Liver (tissue), 9 donors: ENCODE data around the gene CATSPER3. TPM values are rescaled to one million over a fixed set of nuclear protein-coding genes. Genes with fewer than 3 reads are reported as not detected.

ENCODE experiments used
- DNase-seq: peaks from one replicate; pipeline ENCODE4 v3.0.0-alpha.2; 2017; ENCODE audit warnings: low spot score
- H3K27ac ChIP-seq, 2 donors: one replicate each; pipeline ENCODE4 v1.7.0; 2013; ENCODE audit warnings: inconsistent platforms in 2 of 2, low read length in 2 of 2, control low read depth in 1 of 2, low read depth in 1 of 2, mild to moderate bottlenecking in 1 of 2
- H3K27me3 ChIP-seq, 4 donors: one replicate each; pipeline versions ENCODE4 v1.6.1 to v1.7.0; 2013; ENCODE audit warnings: low read length in 3 of 4, inconsistent platforms in 1 of 4, mild to moderate bottlenecking in 1 of 4, moderate library complexity in 1 of 4; ENCODE audit not compliant: control insufficient read depth in 4 of 4, insufficient read depth in 4 of 4
- H3K36me3 ChIP-seq, 4 donors: one replicate each; pipeline versions ENCODE4 v1.6.1 to v1.7.0; 2013; ENCODE audit warnings: low read length in 3 of 4, mild to moderate bottlenecking in 3 of 4, low read depth in 1 of 4, moderate library complexity in 1 of 4; ENCODE audit not compliant: control insufficient read depth in 4 of 4, insufficient read depth in 3 of 4
- H3K4me1 ChIP-seq, 4 donors: one replicate each; pipeline versions ENCODE4 v1.6.1 to v1.7.0; 2013; ENCODE audit warnings: low read length in 3 of 4, mild to moderate bottlenecking in 3 of 4, moderate library complexity in 1 of 4; ENCODE audit not compliant: control insufficient read depth in 4 of 4, insufficient read depth in 4 of 4
- H3K4me3 ChIP-seq, 3 donors: one replicate each; pipeline versions ENCODE4 v1.6.1 to v1.7.0; 2013; ENCODE audit warnings: low read length in 3 of 3, control low read depth in 1 of 3, low read depth in 1 of 3, mild to moderate bottlenecking in 1 of 3
- H3K9ac ChIP-seq, 2 donors: one replicate each; pipeline ENCODE4 v1.7.0; 2013; ENCODE audit warnings: low read length in 2 of 2, mild to moderate bottlenecking in 2 of 2, moderate library complexity in 2 of 2, control low read depth in 1 of 2, low read depth in 1 of 2
- H3K9me3 ChIP-seq, 4 donors: one replicate each; pipeline versions ENCODE4 v1.6.1 to v1.7.0; 2013; ENCODE audit warnings: low read length in 3 of 4; ENCODE audit not compliant: control insufficient read depth in 4 of 4
- EGR1 ChIP-seq, 2 donors: IDR thresholded peaks; 2 replicates each; pipeline ENCODE4 v1.6.1; 2016 to 2018; ENCODE audit warnings: antibody characterized with exemption in 2 of 2, low read depth in 2 of 2
- FOXA1 ChIP-seq: IDR thresholded peaks from 2 replicates; pipeline ENCODE4 v1.6.1; 2016; ENCODE audit warnings: antibody characterized with exemption
- FOXA2 ChIP-seq: IDR thresholded peaks from 2 replicates; pipeline ENCODE4 v1.6.1; 2016; ENCODE audit warnings: antibody characterized with exemption
- GABPA ChIP-seq, 2 donors: IDR thresholded peaks in 1 of 2; conservative IDR thresholded peaks in 1 of 2; 2 replicates each; pipeline ENCODE4 v1.6.1; 2016; ENCODE audit warnings: antibody characterized with exemption in 2 of 2, mild to moderate bottlenecking in 1 of 2, moderate library complexity in 1 of 2
- HNF4A ChIP-seq, 2 donors: conservative IDR thresholded peaks; 2 replicates each; pipeline ENCODE4 v1.6.1; 2016; ENCODE audit warnings: antibody characterized with exemption in 2 of 2, mild to moderate bottlenecking in 2 of 2
- HNF4G ChIP-seq: IDR thresholded peaks from 2 replicates; pipeline ENCODE4 v1.6.1; 2016; ENCODE audit warnings: antibody characterized with exemption
- JUND ChIP-seq, 2 donors: IDR thresholded peaks; 2 replicates each; pipeline ENCODE4 v1.6.1; 2016; ENCODE audit warnings: antibody characterized with exemption in 2 of 2
- NR2F2 ChIP-seq: IDR thresholded peaks from 2 replicates; pipeline ENCODE4 v1.6.1; 2016; ENCODE audit warnings: antibody characterized with exemption
- RAD21 ChIP-seq, 2 donors: IDR thresholded peaks; 2 replicates each; pipeline ENCODE4 v1.6.1; 2016; ENCODE audit warnings: antibody characterized with exemption in 2 of 2, mild to moderate bottlenecking in 2 of 2
- RXRA ChIP-seq, 2 donors: IDR thresholded peaks; 2 replicates each; pipeline ENCODE4 v1.6.1; 2017 to 2018; ENCODE audit warnings: antibody characterized with exemption in 2 of 2, mild to moderate bottlenecking in 1 of 2
- SP1 ChIP-seq: IDR thresholded peaks from 2 replicates; pipeline ENCODE4 v1.6.1; 2018; ENCODE audit warnings: antibody characterized with exemption, mild to moderate bottlenecking
- TAF1 ChIP-seq: conservative IDR thresholded peaks from 2 replicates; pipeline ENCODE4 v1.6.1; 2016; ENCODE audit warnings: antibody characterized with exemption, mild to moderate bottlenecking
- YY1 ChIP-seq: IDR thresholded peaks from 2 replicates; pipeline ENCODE4 v1.6.1; 2016; ENCODE audit warnings: antibody characterized with exemption, mild to moderate bottlenecking
- WGBS: extraction: QIAGEN DNeasy Blood & Tissue Kit; methylation state at CpG from one replicate; pipeline ENCODE4 v1.1.7; 2013; 5-methylcytosine and 5-hydroxymethylcytosine counted together
- polyA plus RNA-seq, 2 donors: library from polyadenylated mRNA; stranded (reverse) in 1 of 2; unstranded in 1 of 2; fragments of 200-250 nt in 1 of 2; fragments of >200 nt in 1 of 2; fragmentation: Nextera tagmentation in 1 of 2; extraction: Ambion mirVana in 1 of 2; gene quantifications; one replicate each; pipeline versions ENCODE4 v1.2.1 to v1.2.3, GENCODE V29; 2013 to 2015
- total RNA-seq, 2 donors: library from RNA; depleted of rRNA; stranded (reverse); fragments of >200 nt; gene quantifications; one replicate each; pipeline ENCODE4 v1.2.3, GENCODE V29; 2014
- TF ChIP-seq, protein P1 (sequence below): IDR thresholded peaks from 2 replicates; pipeline ENCODE4 v1.6.1; 2016; ENCODE audit warnings: antibody characterized with exemption
- TF ChIP-seq, protein P2 (sequence below): IDR thresholded peaks from 2 replicates; pipeline ENCODE4 v1.6.1; 2016; ENCODE audit warnings: antibody characterized with exemption, mild to moderate bottlenecking
- TF ChIP-seq, protein P3 (sequence below): IDR thresholded peaks from 2 replicates; pipeline ENCODE4 v1.6.1; 2016; ENCODE audit warnings: antibody characterized with exemption
- TF ChIP-seq, protein P4 (sequence below): fragments of 150-350 bp; IDR thresholded peaks from 2 replicates; pipeline ENCODE4 v1.5.1; 2017; ENCODE audit warnings: improper control_type of control experiment, low read depth, low read length; ENCODE audit not compliant: missing input control
- donor health status: healthy.
- donor health status: healthy.
- donor health status: healthy.
- donor health status: healthy.
- donor health status: healthy.

CATSPER3 gene
- total and polyA plus RNA-seq, 4 donors, result 0.28 to 0.37 (median 0.34) TPM

DNA sequence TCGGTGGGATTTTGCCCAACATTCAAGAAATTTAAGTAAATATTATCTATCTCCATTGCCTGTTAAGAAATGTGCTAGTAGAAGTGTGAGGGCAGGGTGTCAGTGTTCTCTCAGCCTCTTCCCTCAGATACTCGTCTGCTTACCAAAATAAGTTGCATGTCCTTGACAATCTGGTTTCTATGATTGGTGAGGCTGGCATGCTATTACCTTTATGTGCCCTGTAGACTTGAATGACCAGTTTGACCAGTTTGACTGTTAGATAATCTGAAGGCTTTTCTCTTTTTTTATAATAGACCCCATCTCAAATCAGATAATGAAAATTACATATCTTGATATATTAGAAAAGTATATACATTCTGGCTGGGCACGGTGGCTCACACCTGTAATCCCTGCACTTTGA lies 348 bp downstream of the CATSPER3 start:
- Histone ChIP-seq H3K36me3 (peaks cover 0 to 3% (median 2%) of the 10 kb centered on the region in 4 donors), H3K4me1 (no peaks in the 10 kb centered on the region), H3K27ac (no peak overlapping the region), H3K27me3 (no peaks in the 10 kb centered on the region), H3K4me3 (no peak overlapping the region), H3K9ac (no peak overlapping the region), H3K9me3 (no peaks in the 10 kb centered on the region)
- TF ChIP-seq HNF4G (no peak), NR2F2 (no peak), YY1 (no peak), HNF4A (conservative IDR thresholded peaks at IDR 0.05) (no peak), GABPA (IDR thresholded peaks at IDR 0.05 in 1 of 2, conservative IDR thresholded peaks at IDR 0.05 in 1 of 2) (no peak), FOXA1 (no peak), RXRA (IDR thresholded peaks at IDR 0.05) (no peak), RAD21 (IDR thresholded peaks at IDR 0.05) (no peak), JUND (IDR thresholded peaks at IDR 0.05) (no peak), EGR1 (IDR thresholded peaks at IDR 0.05; ENCODE audit: low read depth in 2 of 2) (no peak), SP1 (no peak), TAF1 (no peak)
- TF ChIP-seq, protein P1, sequence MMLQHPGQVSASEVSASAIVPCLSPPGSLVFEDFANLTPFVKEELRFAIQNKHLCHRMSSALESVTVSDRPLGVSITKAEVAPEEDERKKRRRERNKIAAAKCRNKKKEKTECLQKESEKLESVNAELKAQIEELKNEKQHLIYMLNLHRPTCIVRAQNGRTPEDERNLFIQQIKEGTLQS, result no peak
- TF ChIP-seq, protein P2, sequence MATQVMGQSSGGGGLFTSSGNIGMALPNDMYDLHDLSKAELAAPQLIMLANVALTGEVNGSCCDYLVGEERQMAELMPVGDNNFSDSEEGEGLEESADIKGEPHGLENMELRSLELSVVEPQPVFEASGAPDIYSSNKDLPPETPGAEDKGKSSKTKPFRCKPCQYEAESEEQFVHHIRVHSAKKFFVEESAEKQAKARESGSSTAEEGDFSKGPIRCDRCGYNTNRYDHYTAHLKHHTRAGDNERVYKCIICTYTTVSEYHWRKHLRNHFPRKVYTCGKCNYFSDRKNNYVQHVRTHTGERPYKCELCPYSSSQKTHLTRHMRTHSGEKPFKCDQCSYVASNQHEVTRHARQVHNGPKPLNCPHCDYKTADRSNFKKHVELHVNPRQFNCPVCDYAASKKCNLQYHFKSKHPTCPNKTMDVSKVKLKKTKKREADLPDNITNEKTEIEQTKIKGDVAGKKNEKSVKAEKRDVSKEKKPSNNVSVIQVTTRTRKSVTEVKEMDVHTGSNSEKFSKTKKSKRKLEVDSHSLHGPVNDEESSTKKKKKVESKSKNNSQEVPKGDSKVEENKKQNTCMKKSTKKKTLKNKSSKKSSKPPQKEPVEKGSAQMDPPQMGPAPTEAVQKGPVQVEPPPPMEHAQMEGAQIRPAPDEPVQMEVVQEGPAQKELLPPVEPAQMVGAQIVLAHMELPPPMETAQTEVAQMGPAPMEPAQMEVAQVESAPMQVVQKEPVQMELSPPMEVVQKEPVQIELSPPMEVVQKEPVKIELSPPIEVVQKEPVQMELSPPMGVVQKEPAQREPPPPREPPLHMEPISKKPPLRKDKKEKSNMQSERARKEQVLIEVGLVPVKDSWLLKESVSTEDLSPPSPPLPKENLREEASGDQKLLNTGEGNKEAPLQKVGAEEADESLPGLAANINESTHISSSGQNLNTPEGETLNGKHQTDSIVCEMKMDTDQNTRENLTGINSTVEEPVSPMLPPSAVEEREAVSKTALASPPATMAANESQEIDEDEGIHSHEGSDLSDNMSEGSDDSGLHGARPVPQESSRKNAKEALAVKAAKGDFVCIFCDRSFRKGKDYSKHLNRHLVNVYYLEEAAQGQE, result no peak
- TF ChIP-seq, protein P3, sequence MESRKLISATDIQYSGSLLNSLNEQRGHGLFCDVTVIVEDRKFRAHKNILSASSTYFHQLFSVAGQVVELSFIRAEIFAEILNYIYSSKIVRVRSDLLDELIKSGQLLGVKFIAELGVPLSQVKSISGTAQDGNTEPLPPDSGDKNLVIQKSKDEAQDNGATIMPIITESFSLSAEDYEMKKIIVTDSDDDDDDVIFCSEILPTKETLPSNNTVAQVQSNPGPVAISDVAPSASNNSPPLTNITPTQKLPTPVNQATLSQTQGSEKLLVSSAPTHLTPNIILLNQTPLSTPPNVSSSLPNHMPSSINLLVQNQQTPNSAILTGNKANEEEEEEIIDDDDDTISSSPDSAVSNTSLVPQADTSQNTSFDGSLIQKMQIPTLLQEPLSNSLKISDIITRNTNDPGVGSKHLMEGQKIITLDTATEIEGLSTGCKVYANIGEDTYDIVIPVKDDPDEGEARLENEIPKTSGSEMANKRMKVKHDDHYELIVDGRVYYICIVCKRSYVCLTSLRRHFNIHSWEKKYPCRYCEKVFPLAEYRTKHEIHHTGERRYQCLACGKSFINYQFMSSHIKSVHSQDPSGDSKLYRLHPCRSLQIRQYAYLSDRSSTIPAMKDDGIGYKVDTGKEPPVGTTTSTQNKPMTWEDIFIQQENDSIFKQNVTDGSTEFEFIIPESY, result no peak
- TF ChIP-seq, protein P4, sequence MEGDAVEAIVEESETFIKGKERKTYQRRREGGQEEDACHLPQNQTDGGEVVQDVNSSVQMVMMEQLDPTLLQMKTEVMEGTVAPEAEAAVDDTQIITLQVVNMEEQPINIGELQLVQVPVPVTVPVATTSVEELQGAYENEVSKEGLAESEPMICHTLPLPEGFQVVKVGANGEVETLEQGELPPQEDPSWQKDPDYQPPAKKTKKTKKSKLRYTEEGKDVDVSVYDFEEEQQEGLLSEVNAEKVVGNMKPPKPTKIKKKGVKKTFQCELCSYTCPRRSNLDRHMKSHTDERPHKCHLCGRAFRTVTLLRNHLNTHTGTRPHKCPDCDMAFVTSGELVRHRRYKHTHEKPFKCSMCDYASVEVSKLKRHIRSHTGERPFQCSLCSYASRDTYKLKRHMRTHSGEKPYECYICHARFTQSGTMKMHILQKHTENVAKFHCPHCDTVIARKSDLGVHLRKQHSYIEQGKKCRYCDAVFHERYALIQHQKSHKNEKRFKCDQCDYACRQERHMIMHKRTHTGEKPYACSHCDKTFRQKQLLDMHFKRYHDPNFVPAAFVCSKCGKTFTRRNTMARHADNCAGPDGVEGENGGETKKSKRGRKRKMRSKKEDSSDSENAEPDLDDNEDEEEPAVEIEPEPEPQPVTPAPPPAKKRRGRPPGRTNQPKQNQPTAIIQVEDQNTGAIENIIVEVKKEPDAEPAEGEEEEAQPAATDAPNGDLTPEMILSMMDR, result no peak
- WGBS, result 93% methylated on average over 3 of the region's 3 CpGs
- no peak for DNase-seq

DNA sequence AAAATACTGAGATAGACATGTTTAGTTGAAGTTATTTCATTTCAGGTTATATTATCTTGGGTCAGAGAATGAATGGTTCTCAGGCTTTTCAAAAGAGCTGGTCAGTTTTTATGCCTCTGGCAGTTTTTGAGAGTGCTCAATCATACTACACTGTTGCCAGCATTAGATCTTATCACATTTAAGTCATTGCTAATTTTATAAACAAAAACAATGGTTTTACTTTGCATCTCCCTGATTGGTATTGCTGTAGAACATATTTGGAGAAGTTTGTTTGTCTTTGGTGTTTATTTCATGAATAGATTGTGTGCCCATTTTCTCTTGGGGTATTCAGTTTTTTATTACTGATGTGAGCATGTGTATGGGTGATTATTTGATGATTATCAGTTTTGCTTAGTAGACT lies 1.5 kb downstream of the CATSPER3 start:
- H3K4me1 ChIP-seq, result no peaks in the 10 kb centered on the region
- TF ChIP-seq, protein P1, result no peak
- no peak for TF ChIP-seq FOXA2
- no peak for TF ChIP-seq NR2F2
- no peak overlapping the region for H3K4me3 ChIP-seq
- H3K27me3 ChIP-seq, result no peaks in the 10 kb centered on the region
- H3K9me3 ChIP-seq, result no peaks in the 10 kb centered on the region
- H3K9ac ChIP-seq, result no peak overlapping the region
- no peak overlapping the region for H3K27ac ChIP-seq
- DNase-seq, result no peak
- peaks cover 0 to 3% (median 0%) of the 10 kb centered on the region in 4 donors for H3K36me3 ChIP-seq
